Activated B cell treated with CpG ODN at 0.5 μM for 24 hours (primary cell): ENCODE results near the gene IL18. TPM values are rescaled to one million over a fixed set of nuclear protein-coding genes. Genes with fewer than 3 reads are reported as not detected.

Experiments used
- ATAC-seq: fragments of 200-7000 bp; cut with Tn5 transposase; one replicate; pipeline ENCODE4 v1.10.0; 2021; ENCODE audit warnings: low read depth, mild to moderate bottlenecking, moderate library complexity
- CTCF ChIA-PET: fragments of 350-600 bp; sonication (Branson Sonifier 250); formaldehyde crosslinking; loops from one replicate; lab custom pipeline; 2021; ENCODE audit warnings: antibody characterized with exemption; lab: Charles Lee
- POLR2A ChIA-PET: fragments of 350-600 bp; sonication (Branson Sonifier 250); formaldehyde crosslinking; loops from one replicate; lab custom pipeline; 2021; ENCODE audit warnings: antibody characterized with exemption; lab: Charles Lee
- DNase-seq: peaks from one replicate; pipeline ENCODE4 v3.0.0; 2022
- H3K27ac Mint-ChIP-seq: one replicate; pipeline ENCODE4 v1.8.0; 2020; ENCODE audit warnings: mixed read lengths
- H3K27me3 Mint-ChIP-seq: one replicate; pipeline ENCODE4 v1.8.0; 2021; ENCODE audit warnings: mixed read lengths
- H3K36me3 Mint-ChIP-seq: one replicate; pipeline ENCODE4 v1.8.0; 2021; ENCODE audit warnings: low read depth, mixed read lengths
- H3K4me1 Mint-ChIP-seq: one replicate; pipeline ENCODE4 v1.8.0; 2021; ENCODE audit warnings: mixed read lengths
- H3K4me3 Mint-ChIP-seq: one replicate; pipeline ENCODE4 v1.8.0; 2020; ENCODE audit warnings: mild to moderate bottlenecking, mixed read lengths
- H3K9me3 Mint-ChIP-seq: one replicate; pipeline ENCODE4 v1.8.0; 2020; ENCODE audit warnings: mixed read lengths
- CTCF ChIP-seq: fragments of 200-600 bp; IDR thresholded peaks from one replicate; pipeline ENCODE4 v1.8.0; 2022; ENCODE audit warnings: antibody characterized with exemption, mild to moderate bottlenecking
- intact Hi-C: fragments of 100-400 bp; cut with micrococcal nuclease; formaldehyde crosslinking; loops from one replicate; pipeline ENCODE4 v1.15.1; 2024
- total RNA-seq: library from RNA; stranded (reverse); gene quantifications from 2 replicates; pipeline ENCODE4 v1.2.3, GENCODE V29; 2022

IL18 gene
- total RNA-seq, 1 donor from 2014 or later, result 1.00 TPM

GRCh38 chr11:112156956-112157766 is 6.7 kb downstream of the IL18 start:
- Mint-ChIP-seq H3K9me3 (no peaks in the 10 kb centered on the region), H3K27me3 (no peaks in the 10 kb centered on the region), H3K4me1 (peaks cover 2% of the 10 kb centered on the region), H3K36me3 (no peaks in the 10 kb centered on the region), H3K27ac (no peak overlapping the region), H3K4me3 (no peak overlapping the region)
- CTCF ChIA-PET, result no interaction called here
- POLR2A ChIA-PET, result no interaction called here
- ATAC-seq (no peak), DNase-seq (no peak)
- intact Hi-C loops, result no loop called here
- no peak for TF ChIP-seq CTCF

- ATAC-seq (no peak), DNase-seq (no peak)
- no peak overlapping the region for H3K27ac Mint-ChIP-seq
- no peaks in the 10 kb centered on the region for H3K36me3 Mint-ChIP-seq
- ChIA-PET POLR2A (no interaction called here), CTCF (no interaction called here)
- intact Hi-C loops, result no loop called here
- no peak for TF ChIP-seq CTCF
- H3K27me3 Mint-ChIP-seq, result no peaks in the 10 kb centered on the region
- H3K4me3 Mint-ChIP-seq, result no peak overlapping the region
- H3K9me3 Mint-ChIP-seq, result no peaks in the 10 kb centered on the region
- peaks cover 2% of the 10 kb centered on the region for H3K4me1 Mint-ChIP-seq
Observed at GRCh38 chr11:112156153-112156955, 7.5 kb downstream of the IL18 start.

- Mint-ChIP-seq H3K27ac (no peak overlapping the region), H3K27me3 (no peaks in the 10 kb centered on the region), H3K4me1 (no peaks in the 10 kb centered on the region), H3K36me3 (no peaks in the 10 kb centered on the region), H3K4me3 (no peak overlapping the region), H3K9me3 (no peaks in the 10 kb centered on the region)
- DNase-seq (no peak), ATAC-seq (no peak)
- CTCF ChIA-PET, result no interaction called here
- POLR2A ChIA-PET, result no interaction called here
- intact Hi-C loops, result no loop called here
- no peak for TF ChIP-seq CTCF
Observed at GRCh38 chr11:112150517-112150916, 13.4 kb downstream of the IL18 start.

- H3K27ac Mint-ChIP-seq, result no peak overlapping the region
- H3K4me1 Mint-ChIP-seq, result no peaks in the 10 kb centered on the region
- H3K27me3 Mint-ChIP-seq, result no peaks in the 10 kb centered on the region
- no peak for DNase-seq
- H3K36me3 Mint-ChIP-seq, result peaks cover 8% of the 10 kb centered on the region
- intact Hi-C loops, result no loop called here
- peaks cover 3% of the 10 kb centered on the region for H3K9me3 Mint-ChIP-seq
- POLR2A ChIA-PET, result no interaction called here
- no peak overlapping the region for H3K4me3 Mint-ChIP-seq
- CTCF ChIA-PET, result no interaction called here
- ATAC-seq, result no peak
- TF ChIP-seq CTCF, result no peak
Observed at GRCh38 chr11:112143597-112143996, 20.3 kb downstream of the IL18 start.

- Mint-ChIP-seq H3K36me3 (no peaks in the 10 kb centered on the region), H3K9me3 (no peaks in the 10 kb centered on the region), H3K27me3 (no peaks in the 10 kb centered on the region), H3K4me3 (no peak overlapping the region), H3K4me1 (no peaks in the 10 kb centered on the region), H3K27ac (no peak overlapping the region)
- TF ChIP-seq CTCF, result no peak
- CTCF ChIA-PET, result no interaction called here
- POLR2A ChIA-PET, result no interaction called here
- no peak for ATAC-seq
- no peak for DNase-seq
- intact Hi-C loops, result no loop called here
Observed at GRCh38 chr11:112134473-112134872, 29.4 kb downstream of the IL18 start.
